T1000 (cell line): Measurements from ENCODE around the gene ANXA2.
A peak's percentile ranks its signal among the peaks of the same experiment; 100 is the strongest.
"Not testable (repeated sequence)": the region's sequence is repeated elsewhere in the genome, so short reads cannot be mapped to it uniquely, and the experiment has no call there.

Source experiments
- DNase-seq: peaks from one replicate; lab custom pipeline; 2025; ENCODE audit warnings: mixed read lengths; lab: John Stamatoyannopoulos, UW

The ANXA2 gene

GRCh38 chr15:60397772-60398445, at the start of gene ANXA2:
Gene ANXA2, minus strand, starts transcription at chr15:60397986. Its CDS starts 11,911 bp downstream, at chr15:60386075.
- peak; percentile 81 for DNase-seq

- no peak for DNase-seq
These were observed 46.6 kb upstream of the ANXA2 start for GRCh38 chr15:60444289-60444912.

GRCh38 chr15:60442763-60443162, 45.0 kb upstream of the ANXA2 start:
- no peak for DNase-seq

DNA sequence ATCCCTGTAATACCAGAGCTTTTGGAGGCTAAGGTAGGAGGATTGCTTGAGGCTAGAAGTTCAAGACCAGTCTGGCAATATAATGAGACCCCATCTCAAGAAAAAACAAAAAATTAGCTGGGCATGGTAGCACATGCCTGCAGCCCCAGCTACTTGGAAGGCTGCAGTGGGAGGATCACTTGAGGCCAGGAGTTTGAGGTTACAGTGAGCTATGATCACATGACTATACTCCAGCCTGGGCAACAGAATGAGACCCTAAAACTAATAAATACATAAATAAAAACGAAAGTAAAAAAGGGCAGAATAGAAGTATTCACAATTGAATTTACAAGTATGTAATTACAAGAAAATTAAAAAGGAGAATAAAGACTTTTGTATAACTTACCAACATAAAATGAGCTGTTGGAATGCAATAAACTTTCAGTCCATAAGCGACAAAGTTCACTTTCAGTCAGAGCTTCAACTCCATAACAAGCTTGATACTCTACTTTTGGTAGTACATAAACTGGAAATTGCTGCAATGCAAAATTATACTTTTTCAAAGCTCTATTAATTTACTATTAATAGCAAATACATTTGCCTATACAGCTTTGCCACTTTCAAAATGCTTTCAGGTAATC, 44.4 kb upstream of the ANXA2 start:
- no peak for DNase-seq

GRCh38 chr15:60441331-60441730, 43.5 kb upstream of the ANXA2 start:
- no peak for DNase-seq

- DNase-seq = no peak
These were observed 40.9 kb upstream of the ANXA2 start for GRCh38 chr15:60438646-60439045.

- DNase-seq = no peak
These were observed 31.1 kb upstream of the ANXA2 start for GRCh38 chr15:60428935-60429334.

GRCh38 chr15:60426870-60427508, 29.2 kb upstream of the ANXA2 start:
- no peak for DNase-seq

GRCh38 chr15:60425461-60425860, 27.7 kb upstream of the ANXA2 start:
- no peak for DNase-seq

- DNase-seq = no peak
These were observed 26.2 kb upstream of the ANXA2 start for GRCh38 chr15:60424006-60424405.

DNA sequence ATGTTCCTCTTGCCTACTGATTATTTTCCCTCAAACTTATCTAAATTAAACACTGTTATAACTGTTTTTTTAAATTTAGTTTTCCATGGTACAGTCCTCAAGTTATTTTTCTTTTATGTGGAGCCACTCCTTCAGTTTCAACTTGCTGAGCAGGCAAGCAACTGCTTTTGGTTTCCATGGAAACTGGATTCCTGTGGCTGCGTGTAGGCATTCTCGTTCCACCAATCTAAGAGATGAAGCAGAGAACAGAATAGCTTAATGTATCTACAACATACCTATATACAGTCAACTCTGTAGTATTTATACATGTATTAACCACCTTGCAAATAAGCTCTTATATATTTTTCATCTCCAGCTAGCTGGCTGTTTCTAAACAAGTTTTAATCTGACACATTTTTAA, 25.8 kb upstream of the ANXA2 start:
- DNase-seq = peak; percentile 27

- DNase-seq = no peak
These were observed 23.8 kb upstream of the ANXA2 start for GRCh38 chr15:60421544-60421943.

- DNase-seq = no peak
These were observed 22.5 kb upstream of the ANXA2 start for GRCh38 chr15:60420203-60420716.

DNA sequence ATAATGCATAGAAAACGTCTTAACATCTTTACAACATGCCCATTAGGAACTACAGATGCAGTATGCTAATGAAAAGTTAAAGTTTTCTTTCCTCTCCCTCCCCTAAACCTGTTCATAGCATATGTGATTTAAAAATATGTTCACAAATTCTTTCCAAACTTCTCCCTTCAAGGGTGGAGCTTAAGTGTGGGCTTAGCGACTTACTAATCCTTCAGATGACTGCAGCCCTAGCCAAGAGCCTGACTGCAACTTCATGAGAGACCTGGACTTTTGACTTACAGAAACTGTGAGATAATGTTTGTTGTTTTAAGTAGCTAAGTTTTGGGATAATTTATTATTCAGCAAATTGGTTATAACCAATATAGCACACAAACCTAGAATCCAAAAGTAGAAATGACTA, 22.0 kb upstream of the ANXA2 start:
- no peak for DNase-seq

GRCh38 chr15:60418096-60418495, 20.3 kb upstream of the ANXA2 start:
- no peak for DNase-seq

- DNase-seq = no peak
These were observed 19.3 kb upstream of the ANXA2 start for GRCh38 chr15:60417112-60417511.

DNA sequence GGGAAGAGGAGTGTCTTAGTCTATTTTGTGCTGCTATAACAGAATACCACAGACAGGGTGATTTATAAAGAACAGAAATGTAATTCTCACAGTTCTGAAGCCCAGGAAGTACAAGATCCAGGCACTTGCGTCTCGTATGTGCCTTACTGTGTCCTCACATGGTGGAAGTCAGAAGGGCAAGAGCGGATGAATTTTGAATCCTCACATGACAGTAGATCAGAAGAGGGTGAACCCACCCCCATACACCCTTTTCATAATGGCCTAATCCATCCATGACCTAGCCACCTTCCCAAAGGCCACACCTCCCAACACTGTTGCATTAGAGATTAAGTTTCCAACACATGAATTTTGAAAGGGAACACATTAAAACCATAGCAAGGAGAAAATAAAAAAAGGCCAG, 18.7 kb upstream of the ANXA2 start:
- DNase-seq = no peak

GRCh38 chr15:60414016-60414682, 16.4 kb upstream of the ANXA2 start:
- DNase-seq = no peak

GRCh38 chr15:60413231-60413824, 15.5 kb upstream of the ANXA2 start:
- no peak for DNase-seq

- not testable (repeated sequence) for DNase-seq
These were observed 15.0 kb upstream of the ANXA2 start for GRCh38 chr15:60412807-60413206.

DNA sequence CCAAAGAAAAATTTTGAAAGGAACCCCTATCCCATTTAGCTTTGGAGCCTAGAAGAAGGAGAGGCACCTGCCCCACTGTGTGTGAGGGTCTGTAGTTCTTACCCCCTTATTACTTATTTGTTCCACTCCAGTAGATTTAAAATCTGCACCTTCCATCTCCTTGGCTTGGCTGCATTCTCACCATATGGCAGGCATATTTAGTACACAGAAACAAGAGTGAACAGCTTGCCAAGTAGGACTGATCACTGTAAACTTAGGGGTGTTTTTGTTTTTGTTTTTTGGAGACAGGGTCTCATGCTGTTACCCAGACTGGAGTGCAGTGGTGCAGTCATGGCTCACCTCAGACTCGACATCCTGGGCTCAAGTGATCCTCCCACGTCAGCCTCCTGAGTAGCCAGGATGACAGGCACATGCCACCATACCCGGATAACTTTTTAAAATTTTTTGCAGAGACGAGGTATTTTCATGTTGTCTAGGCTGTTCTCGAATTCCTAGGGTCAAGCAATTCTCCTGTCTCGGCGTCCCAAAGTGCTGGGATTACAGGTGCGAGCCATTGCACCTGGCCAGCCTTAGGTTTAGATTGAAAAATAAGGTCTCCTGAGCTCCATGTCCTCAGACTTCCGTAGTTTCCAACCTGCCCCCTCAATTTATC, 14.1 kb upstream of the ANXA2 start:
- DNase-seq = no peak
